ENCODE results near the gene ZDHHC18. TPM values are rescaled to one million over a fixed set of nuclear protein-coding genes. Genes with fewer than 3 reads are reported as not detected.
A peak's percentile ranks its signal among the peaks of the same experiment; 100 is the strongest.
"Not testable (repeated sequence)": the region's sequence is repeated elsewhere in the genome, so short reads cannot be mapped to it uniquely, and the experiment has no call there.

ZDHHC18 gene
- total RNA-seq, 1 donor from 2014 or later: 30.4 TPM

- no peak for TF ChIP-seq CTCF (IDR thresholded peaks at IDR 0.05)
- no peak for TF ChIP-seq EZH2phosphoT487 (IDR thresholded peaks at IDR 0.05)
- TF ChIP-seq EZH2 (IDR thresholded peaks at IDR 0.05): no peak
- Histone ChIP-seq H3K9me3 (ENCODE audit: low read depth) (no peaks in the 10 kb centered on the region), H2AFZ (replicated peaks) (no peak overlapping the region), H4K20me1 (ENCODE audit: low read depth) (no peaks in the 10 kb centered on the region), H3F3A (ENCODE audit: low read depth) (peaks cover 32% of the 10 kb centered on the region), H3K9ac (no peak overlapping the region), H3K4me1 (peaks cover 11% of the 10 kb centered on the region), H3K36me3 (no peaks in the 10 kb centered on the region), H3K79me2 (ENCODE audit: low read depth) (no peaks in the 10 kb centered on the region), H3K4me3 (no peak overlapping the region), H3K4me2 (no peak overlapping the region), H3K27me3 (no peaks in the 10 kb centered on the region), H3K27ac (no peak overlapping the region)
- Mint-ChIP-seq H3K27me3 (ENCODE audit: insufficient read depth, low read depth) (peaks cover 4% of the 10 kb centered on the region), H3K4me3 (no peak overlapping the region), H3K4me1 (no peaks in the 10 kb centered on the region), H3K36me3 (peaks cover 20% of the 10 kb centered on the region), H3K27ac (no peak overlapping the region), H3K9me3 (no peaks in the 10 kb centered on the region)
- no peak for DNase-seq (ENCODE audit: low spot score)
These were observed 53.3 kb downstream of the ZDHHC18 start for GRCh38 chr1:26879793-26880192.

- H4K20me1 ChIP-seq (ENCODE audit: low read depth); H3K27me3 ChIP-seq; H3K36me3 ChIP-seq; H3K4me1 Mint-ChIP-seq; H2AFZ ChIP-seq (replicated peaks); H3K4me2 ChIP-seq; H3K4me3 ChIP-seq; H3K79me2 ChIP-seq (ENCODE audit: low read depth); H3K9me3 ChIP-seq (ENCODE audit: low read depth); H3K4me1 ChIP-seq; DNase-seq (ENCODE audit: low spot score); H3K9ac ChIP-seq; H3K27me3 Mint-ChIP-seq (ENCODE audit: insufficient read depth, low read depth); H3K4me3 Mint-ChIP-seq; H3K9me3 Mint-ChIP-seq; H3K27ac Mint-ChIP-seq; H3K27ac ChIP-seq: not testable (repeated sequence)
- H3F3A ChIP-seq (ENCODE audit: low read depth): peaks cover 16% of the 10 kb centered on the region
- peaks cover 24% of the 10 kb centered on the region for H3K36me3 Mint-ChIP-seq
These were observed 55.1 kb downstream of the ZDHHC18 start for GRCh38 chr1:26881611-26882010.

- H3K36me3 Mint-ChIP-seq: peaks cover 28% of the 10 kb centered on the region
- TF ChIP-seq EZH2 (IDR thresholded peaks at IDR 0.05): no peak
- no peak for TF ChIP-seq CTCF (IDR thresholded peaks at IDR 0.05)
- no peak for TF ChIP-seq EZH2phosphoT487 (IDR thresholded peaks at IDR 0.05)
These were observed 56.4 kb downstream of the ZDHHC18 start for GRCh38 chr1:26882696-26883463.

GRCh38 chr1:26887125-26887524 is 60.6 kb downstream of the ZDHHC18 start:
- no peak overlapping the region for H3K27ac Mint-ChIP-seq
- Histone ChIP-seq H3K9me3 (ENCODE audit: low read depth) (no peaks in the 10 kb centered on the region), H3K27me3 (no peaks in the 10 kb centered on the region), H4K20me1 (ENCODE audit: low read depth) (no peaks in the 10 kb centered on the region), H3K4me2 (no peak overlapping the region), H2AFZ (replicated peaks) (no peak overlapping the region), H3K36me3 (no peaks in the 10 kb centered on the region), H3K79me2 (ENCODE audit: low read depth) (peaks cover 19% of the 10 kb centered on the region), H3K4me1 (peaks cover 8% of the 10 kb centered on the region), H3K4me3 (no peak overlapping the region), H3K9ac (no peak overlapping the region), H3F3A (ENCODE audit: low read depth) (peaks cover 27% of the 10 kb centered on the region), H3K27ac (no peak overlapping the region)
- peaks cover 2% of the 10 kb centered on the region for H3K27me3 Mint-ChIP-seq (ENCODE audit: insufficient read depth, low read depth)
- peak overlapping the region; percentile 38 for H3K4me3 Mint-ChIP-seq
- H3K36me3 Mint-ChIP-seq: peaks cover 29% of the 10 kb centered on the region
- TF ChIP-seq EZH2phosphoT487 (IDR thresholded peaks at IDR 0.05) (no peak), CTCF (IDR thresholded peaks at IDR 0.05) (peak; percentile 53), EZH2 (IDR thresholded peaks at IDR 0.05) (no peak)
- DNase-seq (ENCODE audit: low spot score): peak; percentile 51
- H3K9me3 Mint-ChIP-seq: no peaks in the 10 kb centered on the region
- peaks cover 20% of the 10 kb centered on the region for H3K4me1 Mint-ChIP-seq

More at GRCh38 chr1:26882696-26883463, 56.4 kb downstream of the ZDHHC18 start:
- Histone ChIP-seq H3K79me2 (ENCODE audit: low read depth) (no peaks in the 10 kb centered on the region), H3K27ac (no peak overlapping the region), H3K4me2 (no peak overlapping the region), H3K9me3 (ENCODE audit: low read depth) (no peaks in the 10 kb centered on the region), H3K4me3 (no peak overlapping the region), H4K20me1 (ENCODE audit: low read depth) (no peaks in the 10 kb centered on the region), H3K4me1 (no peaks in the 10 kb centered on the region), H3K27me3 (no peaks in the 10 kb centered on the region), H2AFZ (replicated peaks) (no peak overlapping the region), H3K9ac (no peak overlapping the region), H3F3A (ENCODE audit: low read depth) (peaks cover 14% of the 10 kb centered on the region), H3K36me3 (no peaks in the 10 kb centered on the region)
- Mint-ChIP-seq H3K27me3 (ENCODE audit: insufficient read depth, low read depth) (peaks cover 6% of the 10 kb centered on the region), H3K9me3 (no peaks in the 10 kb centered on the region), H3K4me3 (no peak overlapping the region), H3K27ac (no peak overlapping the region), H3K4me1 (no peaks in the 10 kb centered on the region)
- DNase-seq (ENCODE audit: low spot score): no peak
